SH-SY5Y (cell line): Measurements from ENCODE around the gene IL37.

Experiments
- GATA2 ChIP-seq: IDR thresholded peaks from 2 replicates; pipeline ENCODE4 v1.6.1; 2011; ENCODE audit warnings: mild to moderate bottlenecking, low read depth, low read length
- GATA3 ChIP-seq: IDR thresholded peaks from 2 replicates; pipeline ENCODE4 v1.6.1; 2011; ENCODE audit warnings: low read depth, mild to moderate bottlenecking, low read length, moderate library complexity

DNA sequence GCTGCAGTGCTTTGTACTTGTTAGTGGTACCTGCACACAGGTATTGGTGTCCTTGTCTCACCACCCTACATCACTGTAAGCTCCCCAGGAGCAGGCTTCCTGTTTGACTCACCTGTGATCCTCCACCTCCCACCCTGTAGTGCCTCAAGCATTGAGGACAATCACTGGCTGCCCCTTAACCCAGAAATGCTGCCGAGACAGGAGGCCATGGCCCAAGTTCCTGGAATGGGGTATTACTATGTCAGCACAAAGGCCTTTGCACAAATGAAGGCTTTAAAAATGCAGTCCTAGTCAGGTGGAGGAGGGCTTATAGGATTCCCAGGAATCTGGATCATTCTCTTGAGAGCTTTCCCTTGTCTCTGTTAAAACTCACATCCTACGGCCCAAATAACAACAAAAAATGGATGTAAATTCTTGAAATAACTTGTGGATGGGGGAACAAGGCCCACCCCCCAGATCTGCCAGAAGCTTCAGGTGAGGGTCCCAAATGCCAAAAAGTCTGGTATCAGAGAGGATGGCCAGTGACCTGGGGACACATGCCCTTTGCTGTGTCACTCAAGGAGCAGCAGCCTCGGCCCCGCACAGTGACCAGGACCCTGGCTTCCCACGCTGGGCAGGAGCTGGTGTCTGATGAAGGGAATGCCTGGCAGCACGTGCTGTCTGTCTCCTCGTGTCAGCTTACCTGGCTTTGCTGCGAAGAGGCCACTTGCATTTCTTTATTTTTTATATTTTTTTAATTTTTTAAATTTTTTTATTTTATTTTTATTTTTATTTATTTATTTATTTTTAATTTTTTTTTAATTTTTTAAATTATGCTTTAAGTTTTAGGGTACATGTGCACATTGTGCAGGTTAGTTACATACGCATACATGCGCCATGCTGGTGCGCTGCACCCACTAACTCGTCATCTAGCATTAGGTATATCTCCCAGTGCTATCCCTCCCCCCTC lies 3.7 kb upstream of the IL37 start:
- TF ChIP-seq GATA3 (no peak), GATA2 (no peak)
